Kidney (tissue), 14 donors: ENCODE results near the gene ANKRD6. TPM values are rescaled to one million over a fixed set of nuclear protein-coding genes. Genes with fewer than 3 reads are reported as not detected.
A peak's percentile ranks its signal among the peaks of the same experiment; 100 is the strongest.

Source experiments
- DNase-seq, 5 donors: peaks; one replicate each; pipeline ENCODE4 v3.0.0-alpha.2; 2013 to 2020
- FAIRE-seq: peaks from 2 replicates; lab custom pipeline; 2012; peaks lifted over from hg19 to GRCh38; lab: Jason Lieb, UNC
- H3K27ac ChIP-seq, 2 donors: one replicate each; pipeline ENCODE4 v1.7.0; 2013; ENCODE audit warnings: low read depth in 2 of 2, low read length in 2 of 2, inconsistent platforms in 1 of 2
- H3K27me3 ChIP-seq: one replicate; pipeline ENCODE4 v1.7.1; 2013; ENCODE audit warnings: low read length, inconsistent platforms; ENCODE audit not compliant: control insufficient read depth, insufficient read depth
- H3K36me3 ChIP-seq, 3 donors: one replicate each; pipeline versions ENCODE4 v1.7.0 to v1.7.1; 2013; ENCODE audit warnings: low read length in 3 of 3, control low read depth in 1 of 3, inconsistent platforms in 1 of 3; ENCODE audit not compliant: insufficient read depth in 3 of 3, control insufficient read depth in 2 of 3
- H3K4me1 ChIP-seq, 3 donors: one replicate each; pipeline versions ENCODE4 v1.7.0 to v1.7.1; 2013; ENCODE audit warnings: low read length in 3 of 3, inconsistent platforms in 1 of 3, low read depth in 1 of 3; ENCODE audit not compliant: control insufficient read depth in 2 of 3, insufficient read depth in 2 of 3
- H3K4me3 ChIP-seq, 3 donors: one replicate each; pipeline versions ENCODE4 v1.7.0 to v1.8.1; 2013; ENCODE audit warnings: low read length in 3 of 3, control low read depth in 1 of 3, inconsistent platforms in 1 of 3
- H3K9ac ChIP-seq, 3 donors: one replicate each; pipeline versions ENCODE4 v1.7.0 to v1.7.1; 2013; ENCODE audit warnings: low read length in 3 of 3, control low read depth in 1 of 3, inconsistent platforms in 1 of 3
- H3K9me3 ChIP-seq, 3 donors: one replicate each; pipeline versions ENCODE4 v1.7.0 to v1.7.1; 2013; ENCODE audit warnings: low read length in 3 of 3, control low read depth in 1 of 3, inconsistent platforms in 1 of 3; ENCODE audit not compliant: control insufficient read depth in 2 of 3, insufficient read depth in 1 of 3
- CTCF ChIP-seq: IDR thresholded peaks from 3 replicates; pipeline ENCODE4 v1.5.1; 2012; ENCODE audit warnings: mild to moderate bottlenecking, moderate library complexity, borderline replicate concordance; ENCODE audit not compliant: insufficient read depth; ENCODE audit errors: extremely low read depth
- intact Hi-C: fragments of 100-400 bp; cut with DNase I; formaldehyde crosslinking; loops from one replicate; pipeline ENCODE4 v1.11.1; 2022
- polyA plus RNA-seq: library from polyadenylated mRNA; stranded (reverse); fragments of 350-450 nt; fragmentation: Illumina TruSeq; extraction: RNeasy Lipid Tissue Mini Kit (QIAGEN cat#74804); gene quantifications from one replicate; pipeline ENCODE4 v1.2.3, GENCODE V29; 2014; ENCODE audit warnings: low read depth, low replicate concordance; ENCODE audit not compliant: insufficient read depth
- total RNA-seq: library from RNA; stranded (reverse); fragmentation: NEBNext Ultra II Directional; extraction: Animal tissue kit (Norgen Biotek cat#: 25700); gene quantifications from one replicate; pipeline ENCODE4 v1.2.1, GENCODE V29; 2021
- donor health status: control.
- donor health status: control.
- donor health status: control.
- donor health status: control.
- donor health status: control.
- donor health status: DM: yes; HTN: yes; CAD: no.
- donor health status: Normal renal cell carcinoma (clear cell type).

ANKRD6 gene
- total and polyA plus RNA-seq, 2 donors from 2014 or later = 10.3 to 29.5 TPM

GRCh38 chr6:89520736-89521135 lies 87.8 kb downstream of the ANKRD6 start:
- Histone ChIP-seq H3K9ac (no peak overlapping the region), H3K4me3 (no peak overlapping the region), H3K27me3 (no peaks in the 10 kb centered on the region), H3K4me1 (no peaks in the 10 kb centered on the region), H3K9me3 (no peaks in the 10 kb centered on the region), H3K27ac (no peak overlapping the region), H3K36me3 (no peaks in the 10 kb centered on the region)
- FAIRE-seq (no peak), DNase-seq (peak in 1 of 5 donors; percentile 31)
- TF ChIP-seq CTCF = no peak
- intact Hi-C loops = no loop called here

- intact Hi-C loops = no loop called here
- TF ChIP-seq CTCF = no peak
Measured at GRCh38 chr6:89522778-89523177, 89.8 kb downstream of the ANKRD6 start.

DNA sequence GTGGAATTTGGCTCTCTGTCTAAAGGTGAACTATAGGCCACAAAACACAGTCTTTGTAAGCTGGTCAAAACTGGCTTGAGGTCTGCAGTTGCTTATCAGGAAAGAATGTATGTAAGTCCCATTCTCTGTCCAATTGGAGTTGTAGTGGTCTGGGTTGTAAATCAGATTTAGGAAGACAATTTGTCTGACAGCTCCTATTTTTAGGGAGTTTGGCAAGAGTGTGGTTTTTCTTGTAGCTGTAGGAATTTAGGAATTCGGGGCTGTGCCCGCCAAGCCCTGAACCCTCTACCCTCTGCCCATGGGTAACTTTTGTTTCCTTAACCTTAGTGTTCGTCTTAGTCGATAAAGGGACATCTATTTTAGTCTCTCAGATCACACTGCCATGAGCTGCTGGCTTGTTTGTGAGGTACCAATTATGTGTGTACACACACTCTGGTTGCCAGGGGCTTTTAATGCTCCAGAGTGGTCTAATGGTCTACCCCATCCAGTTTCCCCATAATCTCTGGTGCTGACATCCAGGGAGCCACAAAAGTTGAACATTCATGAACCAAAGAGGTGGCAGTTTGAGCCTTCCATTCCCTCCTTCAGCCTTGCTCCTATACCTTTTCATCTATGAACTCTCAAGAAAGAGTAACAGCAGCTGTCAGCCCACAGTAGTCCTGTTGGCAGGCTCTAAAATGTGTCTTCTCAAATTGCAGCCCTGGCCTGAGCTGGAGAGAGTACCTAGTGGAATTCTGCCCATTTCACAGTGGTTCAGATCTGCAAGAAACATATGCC lies 93.0 kb downstream of the ANKRD6 start:
- Histone ChIP-seq H3K4me3 (no peak overlapping the region), H3K9me3 (no peaks in the 10 kb centered on the region), H3K27me3 (no peaks in the 10 kb centered on the region), H3K9ac (no peak overlapping the region), H3K27ac (no peak overlapping the region), H3K36me3 (no peaks in the 10 kb centered on the region), H3K4me1 (no peaks in the 10 kb centered on the region)
- intact Hi-C loops = no loop called here
- DNase-seq (peak in 1 of 5 donors; percentile 34), FAIRE-seq (no peak)
- no peak for TF ChIP-seq CTCF

More at GRCh38 chr6:89522778-89523177, 89.8 kb downstream of the ANKRD6 start:
- FAIRE-seq (no peak), DNase-seq (no peak)
- Histone ChIP-seq H3K36me3 (no peaks in the 10 kb centered on the region), H3K27me3 (no peaks in the 10 kb centered on the region), H3K4me1 (no peaks in the 10 kb centered on the region), H3K27ac (no peak overlapping the region), H3K9me3 (no peaks in the 10 kb centered on the region), H3K9ac (no peak overlapping the region), H3K4me3 (no peak overlapping the region)
